ENCODE measurements around the gene SDK1.

The SDK1 gene

GRCh38 chr7:4026941-4027486 lies 726.0 kb downstream of the SDK1 start:
- DNase-seq: no peak

GRCh38 chr7:4028221-4028620 lies 727.2 kb downstream of the SDK1 start:
- no peak for DNase-seq

GRCh38 chr7:4029941-4030340 lies 728.9 kb downstream of the SDK1 start:
- DNase-seq: no peak

- DNase-seq: no peak
Measured at GRCh38 chr7:4030346-4030950, 729.4 kb downstream of the SDK1 start.

- no peak for DNase-seq
Measured at GRCh38 chr7:4033996-4034395, 732.9 kb downstream of the SDK1 start.

GRCh38 chr7:4037308-4037707 lies 736.3 kb downstream of the SDK1 start:
- no peak for DNase-seq

- no peak for DNase-seq
Measured at GRCh38 chr7:4037877-4038276, 736.8 kb downstream of the SDK1 start.

GRCh38 chr7:4040109-4040928 lies 739.3 kb downstream of the SDK1 start:
- DNase-seq: no peak

GRCh38 chr7:4042402-4043045 lies 741.5 kb downstream of the SDK1 start:
- DNase-seq: peak; percentile 24

GRCh38 chr7:4043988-4044387 lies 742.9 kb downstream of the SDK1 start:
- no peak for DNase-seq

GRCh38 chr7:4045450-4045849 lies 744.4 kb downstream of the SDK1 start:
- DNase-seq: no peak

GRCh38 chr7:4045975-4046374 lies 744.9 kb downstream of the SDK1 start:
- no peak for DNase-seq

GRCh38 chr7:4048336-4048735 lies 747.3 kb downstream of the SDK1 start:
- no peak for DNase-seq

GRCh38 chr7:4049202-4049601 lies 748.1 kb downstream of the SDK1 start:
- no peak for DNase-seq

- peak; percentile 1 for DNase-seq
Measured at GRCh38 chr7:4050126-4050660, 749.1 kb downstream of the SDK1 start.

GRCh38 chr7:4051696-4052095 lies 750.6 kb downstream of the SDK1 start:
- DNase-seq: no peak

GRCh38 chr7:4052130-4052529 lies 751.1 kb downstream of the SDK1 start:
- DNase-seq: no peak

GRCh38 chr7:4054158-4054557 lies 753.1 kb downstream of the SDK1 start:
- DNase-seq: no peak

- DNase-seq: no peak
Measured at GRCh38 chr7:4056552-4057288, 755.7 kb downstream of the SDK1 start.

GRCh38 chr7:4057289-4057616 lies 756.2 kb downstream of the SDK1 start:
- no peak for DNase-seq

- no peak for DNase-seq
Measured at GRCh38 chr7:4058158-4058557, 757.1 kb downstream of the SDK1 start.

GRCh38 chr7:4065190-4065589 lies 764.1 kb downstream of the SDK1 start:
- DNase-seq: no peak

- no peak for DNase-seq
Measured at GRCh38 chr7:4066206-4066605, 765.2 kb downstream of the SDK1 start.
